PC-3 (cell line): ENCODE results near the gene DHX16. TPM values are rescaled to one million over a fixed set of nuclear protein-coding genes. Genes with fewer than 3 reads are reported as not detected.
A peak's percentile ranks its signal among the peaks of the same experiment; 100 is the strongest.

ENCODE experiments used
- ATAC-seq: fragments of 200-7000 bp; cut with Tn5 transposase; 2 replicates; pipeline ENCODE4 v1.9.1; 2020; ENCODE audit warnings: mild to moderate bottlenecking, moderate library complexity
- BruUV-seq: library from RNA; stranded (reverse); fragments of 400-500 nt; replicated peaks from 2 replicates; lab custom pipeline; 2021; lab: Mats Ljungman, UMichigan
- CTCF ChIA-PET: fragments of 300-600 bp; sonication (Branson Sonifier 250); formaldehyde crosslinking; loops from one replicate; lab custom pipeline; 2022; ENCODE audit warnings: antibody characterized with exemption; lab: Charles Lee
- POLR2A ChIA-PET: fragments of 300-600 bp; sonication (Branson Sonifier 250); formaldehyde crosslinking; loops from one replicate; lab custom pipeline; 2022; ENCODE audit warnings: antibody characterized with exemption; ENCODE audit not compliant: unreplicated experiment; lab: Charles Lee
- DNase-seq: peaks from one replicate; pipeline ENCODE4 v3.0.0-alpha.2; 2015
- H2AFZ ChIP-seq: fragments of 300-600 bp; sonication (generic); 2 replicates; pipeline ENCODE4 v1.6.0; 2016; ENCODE audit warnings: antibody characterized with exemption, low read length
- H3F3A ChIP-seq: fragments of 300-600 bp; sonication (generic); one replicate; pipeline ENCODE4 v1.6.0; 2017; ENCODE audit warnings: antibody characterized with exemption, low read length, control low read depth, mild to moderate bottlenecking; ENCODE audit not compliant: unreplicated experiment
- H3K27ac ChIP-seq: fragments of 300-600 bp; sonication (generic); 2 replicates; pipeline ENCODE4 v1.5.1; 2016; ENCODE audit warnings: mild to moderate bottlenecking, low read length
- H3K27me3 ChIP-seq: fragments of 300-600 bp; sonication (generic); 2 replicates; pipeline ENCODE4 v1.6.1; 2016; ENCODE audit warnings: low read length, mixed read lengths
- H3K36me3 ChIP-seq: fragments of 300-600 bp; sonication (generic); 2 replicates; pipeline ENCODE4 v1.6.1; 2016; ENCODE audit warnings: low read depth, mixed run types, low read length, mixed read lengths
- H3K4me1 ChIP-seq: fragments of 300-600 bp; sonication (generic); 2 replicates; pipeline ENCODE4 v1.5.1; 2016; ENCODE audit warnings: low read length; ENCODE audit not compliant: insufficient read depth
- H3K4me2 ChIP-seq: fragments of 300-600 bp; sonication (generic); 2 replicates; pipeline ENCODE4 v1.6.0; 2016; ENCODE audit warnings: low read length
- H3K4me3 ChIP-seq: fragments of 300-600 bp; sonication (generic); 2 replicates; pipeline ENCODE4 v1.5.1; 2016; ENCODE audit warnings: mild to moderate bottlenecking, low read length, mixed read lengths
- H3K79me2 ChIP-seq: fragments of 300-600 bp; sonication (generic); 2 replicates; pipeline ENCODE4 v1.6.1; 2017; ENCODE audit warnings: low read length, mixed read lengths
- H3K9ac ChIP-seq: fragments of 300-600 bp; sonication (generic); 2 replicates; pipeline ENCODE4 v1.6.0; 2016; ENCODE audit warnings: mild to moderate bottlenecking, low read length
- H3K9me2 ChIP-seq: fragments of 300-600 bp; sonication (generic); replicated peaks from 2 replicates; pipeline ENCODE4 v1.6.1; 2016; ENCODE audit warnings: mixed run types, low read length, mixed read lengths
- H3K9me3 ChIP-seq: fragments of 300-600 bp; sonication (generic); 2 replicates; pipeline ENCODE4 v1.6.1; 2016; ENCODE audit warnings: low read length, mixed read lengths
- H4K20me1 ChIP-seq: fragments of 300-600 bp; sonication (generic); 2 replicates; pipeline ENCODE4 v1.6.1; 2016; ENCODE audit warnings: low read length, mixed read lengths
- CTCF ChIP-seq: fragments of 300-600 bp; sonication (generic); conservative IDR thresholded peaks from 2 replicates; pipeline ENCODE4 v1.5.1; 2017; ENCODE audit warnings: antibody characterized with exemption, low read depth, mild to moderate bottlenecking, low read length
- EZH2 ChIP-seq: fragments of 300-600 bp; sonication (generic); IDR thresholded peaks from one replicate; pipeline ENCODE4 v1.6.1; 2017; ENCODE audit warnings: antibody characterized with exemption, mild to moderate bottlenecking, low read length; ENCODE audit not compliant: unreplicated experiment
- EZH2phosphoT487 ChIP-seq: fragments of 300-600 bp; sonication (generic); IDR thresholded peaks from 2 replicates; pipeline ENCODE4 v1.6.1; 2018; ENCODE audit warnings: mild to moderate bottlenecking, antibody characterized with exemption, low read length, borderline replicate concordance
- intact Hi-C: fragments of 100-400 bp; cut with micrococcal nuclease; formaldehyde crosslinking; loops from 2 replicates; pipeline ENCODE4 v1.9.0; 2023
- total RNA-seq: library from RNA; depleted of rRNA; stranded (reverse); fragments of >200 nt; gene quantifications from 2 replicates; pipeline ENCODE4 v1.2.3, GENCODE V29; 2014

DHX16 gene
- total RNA-seq, 1 experiment from 2014 or later: 50.0 TPM

- H2AFZ ChIP-seq: no peak overlapping the region
- peaks cover 25% of the 10 kb centered on the region for H3F3A ChIP-seq
- H3K4me1 ChIP-seq: peaks cover 40% of the 10 kb centered on the region
- peak overlapping the region; percentile 99 for H3K9ac ChIP-seq
- H3K4me2 ChIP-seq: peak overlapping the region; percentile 99
- ChIA-PET CTCF (no interaction called here), POLR2A (no interaction called here)
- H3K9me3 ChIP-seq: no peaks in the 10 kb centered on the region
- TF ChIP-seq EZH2phosphoT487 (no peak), CTCF (no peak), EZH2 (no peak)
- H3K27me3 ChIP-seq: no peaks in the 10 kb centered on the region
- H3K9me2 ChIP-seq: no peaks in the 10 kb centered on the region
- peaks cover 26% of the 10 kb centered on the region for H3K36me3 ChIP-seq
- ATAC-seq (no peak), DNase-seq (no peak)
- intact Hi-C loops: no loop called here
- H3K27ac ChIP-seq: peak overlapping the region; percentile 92
- BruUV-seq: no TSS peak
- peak overlapping the region; percentile 86 for H3K4me3 ChIP-seq
- peaks cover 69% of the 10 kb centered on the region for H3K79me2 ChIP-seq
- peaks cover 42% of the 10 kb centered on the region for H4K20me1 ChIP-seq
Observed at GRCh38 chr6:30615958-30616810, 56.6 kb downstream of the DHX16 start.

GRCh38 chr6:30615219-30615957 lies 57.4 kb downstream of the DHX16 start:
- no peaks in the 10 kb centered on the region for H3K9me3 ChIP-seq
- DNase-seq (peak; percentile 65), ATAC-seq (no peak)
- peaks cover 72% of the 10 kb centered on the region for H3K79me2 ChIP-seq
- TF ChIP-seq EZH2 (no peak), EZH2phosphoT487 (no peak), CTCF (no peak)
- H3K4me2 ChIP-seq: peak overlapping the region; percentile 99
- H3K36me3 ChIP-seq: peaks cover 23% of the 10 kb centered on the region
- H3K9me2 ChIP-seq: no peaks in the 10 kb centered on the region
- peaks cover 25% of the 10 kb centered on the region for H3F3A ChIP-seq
- CTCF ChIA-PET: interaction anchor here (0.6 to 1.1 kb wide), 3 partner anchors 18 to 472 kb away, joined by 3 to 5 read pairs (median 4); partner anchors contain the start of gene VARS2
- H3K9ac ChIP-seq: peak overlapping the region; percentile 99
- POLR2A ChIA-PET: interaction anchor here (0.5 to 0.9 kb wide), 9 partner anchors 22 to 1140 kb away, joined by 3 to 32 read pairs (median 7); partner anchors contain the start of genes ABCF1 and PRR3
- intact Hi-C loops: no loop called here
- H3K4me3 ChIP-seq: peak overlapping the region; percentile 86
- BruUV-seq: TSS peak; percentile 16
- H3K27ac ChIP-seq: peak overlapping the region; percentile 92
- no peak overlapping the region for H2AFZ ChIP-seq
- H3K27me3 ChIP-seq: no peaks in the 10 kb centered on the region
- H4K20me1 ChIP-seq: peaks cover 42% of the 10 kb centered on the region
- peaks cover 40% of the 10 kb centered on the region for H3K4me1 ChIP-seq
